NT2/D1 (cell line): ENCODE measurements around the gene MRPL58.

Experiments used
- YY1 ChIP-seq: IDR thresholded peaks from 2 replicates; pipeline ENCODE4 v1.6.1; 2011; ENCODE audit not compliant: insufficient read length, insufficient read depth
- ZNF274 ChIP-seq: IDR thresholded peaks from 2 replicates; pipeline ENCODE4 v1.6.1; 2011; ENCODE audit warnings: mild to moderate bottlenecking, low read depth, low read length

- TF ChIP-seq ZNF274 = no peak
- no peak for TF ChIP-seq YY1
These were observed 8.1 kb downstream of the MRPL58 start for GRCh38 chr17:75020331-75021110.
